ENCODE measurements around the gene ARPC4.
A peak's percentile ranks its signal among the peaks of the same experiment; 100 is the strongest.
"Not testable (repeated sequence)": the region's sequence is repeated elsewhere in the genome, so short reads cannot be mapped to it uniquely, and the experiment has no call there.

The ARPC4 gene

GRCh38 chr3:9770276-9770812 is 22.5 kb upstream of the ARPC4 start:
- DNase-seq, result no peak

GRCh38 chr3:9771007-9771406 is 21.9 kb upstream of the ARPC4 start:
- DNase-seq, result not testable (repeated sequence)

DNA sequence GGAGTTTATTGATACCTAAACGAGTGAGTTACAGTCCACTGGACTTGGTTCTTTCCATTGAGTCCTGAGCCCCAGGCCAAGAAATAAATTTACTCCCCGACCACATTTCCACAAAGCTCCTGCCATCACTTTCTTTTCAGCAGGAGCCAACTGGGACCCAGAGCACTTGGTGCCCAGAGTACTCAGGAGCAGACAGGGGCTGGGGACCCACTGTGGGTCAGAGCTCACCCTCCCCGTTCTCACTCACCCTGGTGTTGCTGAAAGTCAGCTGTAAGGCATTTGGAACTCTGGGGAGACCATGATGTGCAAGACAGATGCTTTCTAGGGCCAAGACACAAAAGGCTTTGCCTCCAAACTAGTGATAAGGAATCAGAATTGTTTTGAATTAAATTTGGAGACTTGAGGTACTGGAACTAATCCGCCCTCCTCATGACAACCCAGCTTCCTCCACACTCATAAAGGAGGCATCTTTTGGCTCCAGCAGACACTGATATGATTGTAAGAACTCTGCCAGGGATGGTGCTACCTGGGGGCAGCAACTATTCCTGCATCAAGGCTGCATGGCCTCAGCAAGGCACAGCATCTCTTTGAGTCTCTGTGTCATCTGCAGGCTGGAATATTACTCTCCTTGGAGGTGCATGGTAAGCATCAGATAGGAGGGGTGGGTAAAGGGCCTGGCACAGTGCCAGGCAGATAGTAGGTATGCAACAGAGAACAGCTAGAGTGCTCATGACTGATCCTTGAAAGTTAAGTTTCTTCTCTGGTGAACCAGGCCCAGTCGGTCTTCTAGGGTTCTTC is 15.8 kb upstream of the ARPC4 start:
- DNase-seq, result no peak

- no peak for DNase-seq
Observed at GRCh38 chr3:9777694-9778021, 15.2 kb upstream of the ARPC4 start.

- DNase-seq, result peak; percentile 31 to 54
Observed at GRCh38 chr3:9778143-9779074, 14.5 kb upstream of the ARPC4 start.

GRCh38 chr3:9779075-9779593 is 13.7 kb upstream of the ARPC4 start:
- DNase-seq, result no peak

DNA sequence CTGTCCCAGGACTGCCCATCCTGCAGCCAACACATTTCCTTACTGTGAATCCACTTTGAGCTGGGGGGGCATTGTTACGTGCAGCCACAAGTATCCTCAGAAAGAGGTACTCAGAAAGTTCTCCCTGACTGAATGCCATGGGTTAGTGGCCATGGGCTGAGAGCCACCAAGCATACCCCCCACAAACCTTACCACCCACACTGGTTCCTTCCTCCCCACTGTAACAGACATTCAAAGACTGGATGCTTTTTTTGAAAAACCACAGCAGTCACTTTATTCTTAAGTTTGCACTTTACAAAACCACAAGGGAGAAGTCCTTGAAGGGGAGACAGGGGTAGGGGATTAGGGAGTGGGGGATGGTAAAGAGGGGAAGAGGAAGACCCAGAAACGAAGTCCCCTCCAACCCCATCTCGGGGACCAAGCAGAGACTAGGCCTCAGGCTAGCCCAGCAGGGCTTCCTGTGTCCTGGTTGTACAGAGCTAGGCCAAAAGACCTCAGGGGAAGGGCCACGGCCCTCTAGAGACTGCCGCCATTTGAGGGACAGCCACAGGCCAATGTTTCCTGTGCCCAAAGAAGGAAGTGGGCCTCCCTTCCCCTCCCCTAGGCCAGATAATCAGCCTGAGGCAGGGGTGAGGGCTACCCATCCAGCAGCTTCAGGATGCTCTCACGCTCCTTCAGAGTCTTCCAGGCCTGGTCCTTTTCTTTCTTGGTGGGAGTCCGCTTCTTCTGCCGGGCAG is 13.0 kb upstream of the ARPC4 start:
- no peak for DNase-seq

DNA sequence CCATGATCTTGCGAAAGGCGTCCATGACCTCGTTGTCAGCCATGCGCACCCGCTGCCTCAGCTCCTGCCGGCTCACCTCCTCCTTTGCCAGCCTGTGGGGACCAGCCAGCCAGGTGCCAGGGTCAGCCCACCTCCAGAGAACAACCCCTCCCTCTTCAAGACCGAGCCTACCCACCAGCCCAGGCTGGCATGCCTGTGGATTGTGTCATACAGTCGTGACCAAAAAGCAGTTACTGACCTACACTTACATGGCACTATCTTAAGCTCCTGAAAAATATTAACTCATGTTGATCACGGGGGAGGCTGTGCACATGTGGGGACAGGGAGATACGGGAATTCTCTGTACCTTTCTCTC is 12.4 kb upstream of the ARPC4 start:
- no peak for DNase-seq

GRCh38 chr3:9780910-9781309 is 12.0 kb upstream of the ARPC4 start:
- DNase-seq, result no peak

DNA sequence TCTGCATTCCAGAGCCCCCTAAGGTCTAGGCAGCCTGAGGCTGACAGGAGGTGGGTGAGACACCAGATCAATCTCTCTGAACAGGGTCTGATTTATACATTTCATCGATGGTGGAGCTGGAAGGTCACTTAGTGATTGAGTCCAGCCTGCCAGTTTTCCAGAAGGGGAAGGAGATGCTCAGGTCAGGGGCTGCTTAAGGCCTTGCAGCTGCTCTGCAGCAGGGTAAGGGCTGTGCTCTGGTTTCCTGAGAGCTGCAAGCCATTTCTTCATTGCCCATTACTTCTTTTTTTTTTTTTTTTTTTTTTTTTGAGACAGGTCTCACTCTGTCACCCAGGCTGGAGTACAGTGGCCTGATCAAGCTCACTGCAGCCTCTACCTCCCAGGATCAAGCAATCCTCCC is 11.3 kb upstream of the ARPC4 start:
- DNase-seq, result no peak

GRCh38 chr3:9781978-9782603 is 10.8 kb upstream of the ARPC4 start:
- no peak for DNase-seq

DNA sequence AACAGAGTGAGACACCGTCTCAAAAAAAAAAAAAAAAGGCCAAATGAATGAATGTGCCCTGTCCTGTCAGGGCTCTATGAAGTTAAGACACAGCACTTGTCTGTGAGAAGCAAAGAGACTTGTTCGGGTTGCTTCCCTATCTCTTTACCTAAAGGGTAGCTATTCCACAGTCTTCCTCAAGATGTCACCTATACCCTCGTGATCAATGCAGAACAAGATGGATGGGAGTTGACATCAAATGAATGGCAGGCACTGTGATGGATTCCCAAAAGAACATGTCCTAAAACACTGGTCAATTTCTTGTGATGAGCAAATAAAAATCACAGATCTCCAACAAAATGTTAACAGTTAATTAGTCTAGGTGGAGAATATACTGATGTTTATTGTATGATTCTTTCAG is 10.1 kb upstream of the ARPC4 start:
- no peak for DNase-seq

DNA sequence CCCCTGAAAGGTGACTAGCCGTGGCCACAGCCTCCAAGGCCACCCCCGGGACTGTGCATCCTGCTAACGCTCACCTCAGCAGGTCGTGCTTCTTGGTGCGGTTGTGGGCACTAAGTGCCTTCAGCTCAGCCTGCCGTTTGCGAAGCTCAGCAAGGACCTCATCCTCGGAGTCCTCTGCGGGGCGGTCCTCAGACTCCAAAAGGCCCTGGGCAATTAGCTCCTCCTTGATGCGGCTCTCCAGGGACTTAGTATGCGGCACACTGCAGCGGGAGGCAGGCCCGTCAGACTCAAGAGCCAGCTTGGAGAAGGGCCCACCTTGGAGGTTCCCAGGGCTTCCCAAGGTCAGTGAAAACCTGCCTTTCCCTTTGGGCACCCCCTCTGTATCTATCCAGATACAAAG is 8.9 kb upstream of the ARPC4 start:
- no peak for DNase-seq

DNA sequence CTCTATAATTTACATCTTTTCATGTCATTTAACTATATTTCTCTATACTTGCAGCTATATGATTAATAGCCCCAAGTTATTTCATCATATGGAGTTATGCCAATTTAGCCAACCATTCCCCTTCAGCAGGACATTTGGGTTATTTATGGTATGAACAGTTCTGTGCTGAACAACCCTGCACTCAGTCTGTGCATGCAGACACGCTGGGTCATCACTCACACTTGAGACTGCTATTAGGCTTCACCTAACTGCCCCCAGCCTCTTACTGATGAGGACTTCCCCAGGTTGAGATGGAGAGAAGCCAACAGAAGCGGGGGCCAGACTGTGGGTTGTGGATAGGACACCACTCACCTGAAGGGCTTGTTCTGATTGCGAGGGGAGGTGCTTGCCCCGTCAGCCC is 7.9 kb upstream of the ARPC4 start:
- DNase-seq, result no peak

- no peak for DNase-seq
Observed at GRCh38 chr3:9785602-9786001, 7.3 kb upstream of the ARPC4 start.

DNA sequence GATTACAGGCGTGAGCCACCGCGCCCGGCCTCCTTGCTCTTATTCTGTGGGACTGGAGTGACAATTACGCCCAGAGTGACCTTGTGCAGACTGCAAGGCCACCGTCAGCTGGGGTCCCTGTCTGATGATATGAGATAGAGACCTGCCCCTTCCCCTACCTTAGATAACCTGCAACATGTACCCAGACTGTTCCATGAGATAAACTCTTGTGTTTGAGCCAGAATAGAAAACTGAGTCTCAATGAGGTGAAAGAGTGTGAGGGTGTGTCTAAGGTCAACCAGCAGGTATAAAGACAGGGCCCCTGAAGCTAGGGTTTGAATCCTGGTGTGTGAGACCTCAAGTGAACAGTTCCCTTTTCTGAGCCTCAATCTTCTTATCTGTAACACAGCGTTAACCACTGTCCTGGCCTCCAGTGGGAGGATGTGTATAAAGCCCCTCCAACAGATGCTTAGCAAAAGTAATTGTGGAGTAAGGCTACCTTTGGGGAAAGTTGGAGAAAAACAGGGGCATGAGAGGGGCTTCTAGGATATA is 6.6 kb upstream of the ARPC4 start:
- DNase-seq, result no peak

DNA sequence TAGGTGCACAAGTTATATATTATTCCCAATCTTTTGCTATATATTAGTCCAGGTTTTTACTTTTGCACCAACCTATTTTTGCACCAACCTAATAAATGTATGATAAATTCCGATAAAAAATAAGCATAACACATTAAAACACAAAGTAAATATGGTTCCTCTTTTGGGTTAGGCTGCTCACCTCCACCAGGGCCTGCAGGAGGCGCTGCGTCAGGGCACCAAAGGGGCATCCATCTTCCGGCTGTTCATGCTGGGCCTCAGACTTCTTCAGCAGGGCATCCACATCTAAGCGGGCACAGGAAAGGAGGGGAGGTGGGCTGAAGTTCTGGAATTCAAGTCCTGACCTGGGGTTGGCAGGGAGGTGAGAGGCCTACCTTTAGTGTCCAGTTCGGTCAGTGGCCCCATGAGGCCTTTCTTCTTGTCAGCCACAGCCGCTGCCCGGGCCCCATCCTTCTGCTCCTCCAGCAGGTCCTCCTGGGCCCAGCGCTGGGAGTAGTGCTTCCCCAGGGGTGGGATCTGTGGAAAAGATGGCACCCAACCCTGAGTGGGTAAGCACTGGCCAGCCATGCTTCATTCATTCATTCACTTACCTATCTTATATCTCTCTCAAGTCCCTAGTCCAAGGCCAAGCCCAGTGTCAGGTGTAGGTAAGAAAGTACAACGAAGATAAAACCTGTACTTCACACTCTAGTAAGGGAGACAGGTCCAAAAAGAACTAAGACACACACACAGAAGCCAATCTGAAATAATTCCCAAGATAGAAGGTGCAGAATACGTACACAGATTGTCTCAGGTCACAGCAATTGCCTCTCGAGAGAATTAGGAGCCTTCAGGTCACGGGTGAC is 5.8 kb upstream of the ARPC4 start:
- DNase-seq, result no peak

DNA sequence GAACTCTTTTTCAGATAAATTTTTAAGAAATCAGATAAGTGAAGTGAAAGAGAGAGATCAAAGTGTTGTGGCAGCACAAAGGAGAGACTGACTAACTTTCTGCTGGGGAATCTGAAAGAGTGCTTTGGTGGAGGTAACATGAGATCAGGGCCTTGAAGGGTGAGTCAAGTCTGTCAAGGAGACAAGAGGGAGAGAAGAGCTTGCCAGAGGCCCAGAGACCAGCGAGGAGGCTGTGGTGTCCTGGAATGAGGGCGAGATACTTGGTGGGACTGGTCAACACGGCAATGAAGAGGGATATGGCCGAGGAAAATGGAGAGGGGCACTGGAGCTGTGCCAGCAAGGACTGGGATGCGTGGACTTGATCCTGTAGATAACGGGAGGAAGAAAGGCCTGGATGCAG is 5.2 kb upstream of the ARPC4 start:
- DNase-seq, result no peak

- DNase-seq, result no peak
Observed at GRCh38 chr3:9791127-9791526, 1.8 kb upstream of the ARPC4 start.

DNA sequence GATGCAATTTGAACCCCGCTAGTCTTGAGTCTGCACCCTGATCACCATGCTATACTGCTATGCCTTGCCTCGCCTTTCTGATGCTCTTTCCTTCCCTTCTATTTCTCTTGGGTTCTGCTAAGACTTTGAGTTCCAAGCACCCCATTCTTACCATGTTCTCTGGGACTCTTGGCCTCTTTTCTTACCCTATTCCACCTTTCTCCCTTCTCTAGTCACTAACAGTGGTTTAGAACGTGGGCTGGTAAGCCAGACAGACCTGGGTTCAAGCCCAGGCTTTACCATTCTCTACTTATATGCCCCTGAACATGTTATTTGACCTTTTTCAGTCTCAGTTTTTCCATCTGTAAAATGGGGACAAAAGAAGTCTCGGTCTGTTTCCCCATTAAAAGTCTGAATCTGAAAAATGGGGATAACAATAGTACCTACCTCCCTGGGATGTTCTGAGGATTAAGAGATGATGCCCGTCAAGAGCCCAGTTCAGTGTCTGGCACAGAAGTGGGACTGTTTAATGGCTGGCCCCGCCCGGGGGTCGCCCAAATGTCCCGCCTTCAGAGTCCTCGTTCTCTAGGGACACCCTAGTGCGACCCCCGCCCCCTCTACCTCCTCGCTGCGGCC is 985 bp upstream of the ARPC4 start:
- no peak for DNase-seq

Measured in activated CD4-positive, alpha-beta T cell treated with anti-CD3 and anti-CD28 coated beads, Interleukin-2, amount 50 U/mL, for 4 hours (primary cell).